ENCODE measurements around the gene MYRIP. TPM values are rescaled to one million over a fixed set of nuclear protein-coding genes. Genes with fewer than 3 reads are reported as not detected.
"Not testable (repeated sequence)": the region's sequence is repeated elsewhere in the genome, so short reads cannot be mapped to it uniquely, and the experiment has no call there.

The MYRIP gene
- total RNA-seq, 4 donors from 2014 or later = 1.6 to 7.1 (median 3.6) TPM

- TF ChIP-seq CTCF (IDR thresholded peaks at IDR 0.05) (no peak), POLR2A (IDR thresholded peaks at IDR 0.05) (no peak)
- Histone ChIP-seq H3K4me1 (no peaks in the 10 kb centered on the region), H3K4me3 (replicated peaks in 1 of 3) (no peak overlapping the region), H3K27me3 (no peaks in the 10 kb centered on the region), H3K36me3 (no peaks in the 10 kb centered on the region), H3K9me3 (no peaks in the 10 kb centered on the region), H3K27ac (no peak overlapping the region)
- intact Hi-C loops (cut with DNase I) = no loop called here
- 67 to 71% methylated on average over 4 of the region's 4 CpGs for WGBS, 2 donors
- no peak for DNase-seq
Measured at GRCh38 chr3:40267937-40268724, 458.7 kb downstream of the MYRIP start.

GRCh38 chr3:40268802-40269524, 459.6 kb downstream of the MYRIP start:
- H3K4me3 ChIP-seq (replicated peaks in 1 of 3) = no peak overlapping the region
- H3K27me3 ChIP-seq = no peaks in the 10 kb centered on the region
- H3K9me3 ChIP-seq = no peaks in the 10 kb centered on the region
- H3K27ac ChIP-seq = no peak overlapping the region
- intact Hi-C loops (cut with DNase I) = no loop called here
- 84 to 89% methylated on average over 2 of the region's 2 CpGs for WGBS, 2 donors
- DNase-seq = no peak
- H3K4me1 ChIP-seq = no peaks in the 10 kb centered on the region
- no peak for TF ChIP-seq CTCF (IDR thresholded peaks at IDR 0.05)
- no peak for TF ChIP-seq POLR2A (IDR thresholded peaks at IDR 0.05)
- no peaks in the 10 kb centered on the region for H3K36me3 ChIP-seq

- no peak for DNase-seq
- H3K4me3 ChIP-seq (replicated peaks in 1 of 3) = no peak overlapping the region
- intact Hi-C loops (cut with DNase I) = no loop called here
- no peaks in the 10 kb centered on the region for H3K4me1 ChIP-seq
- H3K36me3 ChIP-seq = no peaks in the 10 kb centered on the region
- H3K9me3 ChIP-seq = no peaks in the 10 kb centered on the region
- no peak overlapping the region for H3K27ac ChIP-seq
- 0% methylated on average over 1 of the region's 1 CpG for WGBS, 2 donors
- TF ChIP-seq POLR2A (IDR thresholded peaks at IDR 0.05) = no peak
- no peak for TF ChIP-seq CTCF (IDR thresholded peaks at IDR 0.05)
- H3K27me3 ChIP-seq = no peaks in the 10 kb centered on the region
Measured at GRCh38 chr3:40278791-40279190, 469.4 kb downstream of the MYRIP start.

- TF ChIP-seq CTCF (IDR thresholded peaks at IDR 0.05) = no peak
- TF ChIP-seq POLR2A (IDR thresholded peaks at IDR 0.05) = no peak
- H3K9me3 ChIP-seq = no peaks in the 10 kb centered on the region
- WGBS, 2 donors = 80 to 85% methylated on average over 2 of the region's 2 CpGs
Measured at GRCh38 chr3:40281995-40282394, 472.6 kb downstream of the MYRIP start.

GRCh38 chr3:40283057-40283456, 473.6 kb downstream of the MYRIP start:
- WGBS, 2 donors = 98 to 99% methylated on average over 5 of the region's 5 CpGs

More at GRCh38 chr3:40281995-40282394, 472.6 kb downstream of the MYRIP start:
- H3K27me3 ChIP-seq = no peaks in the 10 kb centered on the region
- H3K4me1 ChIP-seq = no peaks in the 10 kb centered on the region
- intact Hi-C loops (cut with DNase I) = no loop called here
- no peak overlapping the region for H3K27ac ChIP-seq
- no peak for DNase-seq
- no peaks in the 10 kb centered on the region for H3K36me3 ChIP-seq
- no peak overlapping the region for H3K4me3 ChIP-seq (replicated peaks in 1 of 3)

More at GRCh38 chr3:40283057-40283456, 473.6 kb downstream of the MYRIP start:
- H3K36me3 ChIP-seq; H3K4me3 ChIP-seq (replicated peaks in 1 of 3); H3K27me3 ChIP-seq; H3K9me3 ChIP-seq; H3K27ac ChIP-seq; intact Hi-C loops (cut with DNase I); DNase-seq; H3K4me1 ChIP-seq: not testable (repeated sequence)

Data from thyroid gland (tissue), 4 donors.